GM12878 (cell line): ENCODE measurements around the gene CLEC20A. TPM values are rescaled to one million over a fixed set of nuclear protein-coding genes. Genes with fewer than 3 reads are reported as not detected.

Experiments
- ATAC-seq: fragments of 200-7000 bp; cut with Tn5 transposase; 3 replicates; pipeline ENCODE4 v1.9.1; 2020; ENCODE audit warnings: mild to moderate bottlenecking, moderate library complexity
- BruUV-seq: library from RNA; stranded (reverse); fragments of 400-500 nt; replicated peaks from 2 replicates; lab custom pipeline; 2021; lab: Mats Ljungman, UMichigan
- CTCF ChIA-PET: fragments of 300-600 bp; sonication (Branson Sonifier 250); formaldehyde crosslinking; extraction: SDS; loops from one replicate; lab custom pipeline; 2021; ENCODE audit warnings: inconsistent platforms; lab: Yijun Ruan, JAX
- POLR2A ChIA-PET: fragments of 350-600 bp; formaldehyde crosslinking; extraction: SDS; loops from one replicate; lab custom pipeline; 2021; ENCODE audit warnings: inconsistent platforms; lab: Charles Lee
- RAD21 ChIA-PET: fragments of 300-600 bp; sonication (Branson Sonifier 250); formaldehyde crosslinking; loops from one replicate; lab custom pipeline; 2023; ENCODE audit warnings: antibody characterized with exemption; ENCODE audit not compliant: unreplicated experiment; lab: Charles Lee
- SMC1A ChIA-PET: fragments of 300-600 bp; sonication (Branson Sonifier 250); formaldehyde crosslinking; loops from one replicate; lab custom pipeline; 2023; ENCODE audit not compliant: unreplicated experiment, uncharacterized antibody; lab: Charles Lee
- DNase-seq: peaks from one replicate; pipeline ENCODE4 v3.0.0-alpha.2; 2011; ENCODE audit warnings: low read depth, low spot score
- FAIRE-seq: peaks from 3 replicates; lab custom pipeline; 2011; peaks lifted over from hg19 to GRCh38; lab: Jason Lieb, UNC
- H2AFZ ChIP-seq: 2 replicates; pipeline ENCODE4 v1.6.0; 2011; ENCODE audit warnings: low read depth, low read length, control low read depth; ENCODE audit not compliant: control insufficient read depth
- H3K27ac ChIP-seq: 2 replicates; pipeline ENCODE4 v1.5.1; 2011; ENCODE audit warnings: control low read depth; ENCODE audit not compliant: control insufficient read depth, insufficient read depth
- H3K27me3 ChIP-seq, 2 experiments: replicated peaks in 1 of 2; 2 replicates each; pipeline versions ENCODE4 v1.6.0 to v1.6.1; 2011; ENCODE audit warnings: low read length in 1 of 2; ENCODE audit not compliant: control insufficient read depth in 2 of 2, insufficient read depth in 2 of 2
- H3K36me3 ChIP-seq, 2 experiments: 2 replicates each; pipeline ENCODE4 v1.5.1; 2011; ENCODE audit warnings: low read length in 1 of 2; ENCODE audit not compliant: control insufficient read depth in 2 of 2, insufficient read depth in 2 of 2
- H3K4me1 ChIP-seq: 2 replicates; pipeline ENCODE4 v1.6.1; 2011; ENCODE audit warnings: mild to moderate bottlenecking, low read length, moderate library complexity, mixed read lengths; ENCODE audit not compliant: control insufficient read depth, insufficient read depth
- H3K4me2 ChIP-seq: 2 replicates; pipeline ENCODE4 v1.6.0; 2011; ENCODE audit warnings: control low read depth; ENCODE audit not compliant: control insufficient read depth, insufficient read depth
- H3K4me3 ChIP-seq: fragments of 200-600 bp; sonication (generic); 2 replicates; pipeline ENCODE4 v1.5.1; 2016
- H3K79me2 ChIP-seq: 2 replicates; pipeline ENCODE4 v1.6.0; 2011; ENCODE audit warnings: low read length; ENCODE audit not compliant: control insufficient read depth, insufficient read depth
- H3K9ac ChIP-seq: 2 replicates; pipeline ENCODE4 v1.8.0; 2011; ENCODE audit warnings: low read length, control low read depth, mixed read lengths; ENCODE audit not compliant: control insufficient read depth, insufficient read depth
- H3K9me3 ChIP-seq: replicated peaks from 3 replicates; pipeline ENCODE4 v1.5.1; 2011; ENCODE audit warnings: mild to moderate bottlenecking, low read length; ENCODE audit not compliant: control insufficient read depth, insufficient read depth
- H4K20me1 ChIP-seq: 2 replicates; pipeline ENCODE4 v1.6.0; 2011; ENCODE audit not compliant: control insufficient read depth, insufficient read depth
- CREM ChIP-seq: IDR thresholded peaks from 2 replicates; pipeline ENCODE4 v1.6.1; 2014; ENCODE audit warnings: antibody characterized with exemption, low read depth
- NR2F1 ChIP-seq: fragments of 450-650 bp; conservative IDR thresholded peaks from 2 replicates; pipeline ENCODE4 v1.6.1; 2017; ENCODE audit warnings: mild to moderate bottlenecking
- PRDM15 ChIP-seq: fragments of 450-650 bp; formaldehyde crosslinking; IDR thresholded peaks from 2 replicates; pipeline ENCODE4 v1.4.0; 2020; ENCODE audit warnings: mild to moderate bottlenecking, moderate library complexity
- RB1 ChIP-seq: fragments of 450-650 bp; formaldehyde crosslinking; IDR thresholded peaks from 2 replicates; pipeline ENCODE4 v1.6.1; 2017; ENCODE audit warnings: mild to moderate bottlenecking, borderline replicate concordance
- SIN3A ChIP-seq: IDR thresholded peaks from 2 replicates; pipeline ENCODE4 v1.6.1; 2012; ENCODE audit warnings: low read depth, low read length, improper control_type of control experiment
- SIX5 ChIP-seq: IDR thresholded peaks from 2 replicates; pipeline ENCODE4 v1.6.1; 2011; ENCODE audit warnings: mild to moderate bottlenecking, low read depth, low read length, moderate library complexity; ENCODE audit not compliant: severe bottlenecking
- SMAD1 ChIP-seq: fragments of 450-650 bp; IDR thresholded peaks from 2 replicates; pipeline ENCODE4 v1.6.1; 2018; ENCODE audit warnings: mild to moderate bottlenecking, low read depth; ENCODE audit not compliant: partially characterized antibody
- SREBF2 ChIP-seq: IDR thresholded peaks from 2 replicates; pipeline ENCODE4 v1.6.1; 2012; ENCODE audit warnings: mild to moderate bottlenecking, low read length
- TCF3 ChIP-seq: IDR thresholded peaks from 2 replicates; pipeline ENCODE4 v1.6.1; 2012; ENCODE audit warnings: low read depth, mild to moderate bottlenecking, low read length, borderline replicate concordance; ENCODE audit not compliant: insufficient read depth
- WGBS: methylation state at CpG from one replicate; pipeline ENCODE4 v1.1.6; 2016; ENCODE audit warnings: low lambda C conversion rate; ENCODE audit not compliant: insufficient replicate concordance, insufficient coverage; ENCODE audit errors: missing lambda C conversion rate; 5-methylcytosine and 5-hydroxymethylcytosine counted together
- in situ Hi-C: fragments of 300-500 bp; cut with MboI; formaldehyde crosslinking; loops from 9 replicates; pipeline ENCODE4 v1.14.3; 2018; ENCODE audit warnings: mixed read lengths
- intact Hi-C: fragments of 100-400 bp; cut with micrococcal nuclease; formaldehyde crosslinking; loops from one replicate; pipeline ENCODE4 v1.14.2; 2022; ENCODE audit not compliant: unreplicated experiment
- polyA plus RNA-seq, 11 experiments: library from polyadenylated mRNA; depleted of rRNA in 4 of 11; unstranded in 6 of 11; stranded (reverse) in 5 of 11; fragments of >200 nt; fragmentation: Nextera tagmentation in 4 of 11; fragmentation: Illumina TruSeq in 1 of 11; extraction: Ambion mirVana in 4 of 11; extraction: Trizol in 1 of 11; gene quantifications; 1 replicate in 1 of 11; 2 replicates in 10 of 11; pipeline versions ENCODE4 v1.2.1 to v1.2.3, GENCODE V29; 2011 to 2016; ENCODE audit warnings: inconsistent platforms in 2 of 11, missing spikeins in 2 of 11, low read depth in 1 of 11
- total RNA-seq, 4 experiments: library from RNA; depleted of rRNA in 3 of 4; stranded (reverse); fragments of >200 nt in 3 of 4; fragmentation: Illumina TruSeq in 1 of 4; extraction: Trizol in 1 of 4; gene quantifications; 2 replicates each; pipeline versions ENCODE4 v1.2.1 to v1.2.3, GENCODE V29; 2013 to 2021
- TF ChIP-seq, protein P1 (sequence below): fragments of 450-650 bp; IDR thresholded peaks from 2 replicates; pipeline ENCODE4 v1.6.1; 2017; ENCODE audit warnings: mild to moderate bottlenecking
- TF ChIP-seq, protein P2 (sequence below): fragments of 450-650 bp; IDR thresholded peaks from 2 replicates; pipeline ENCODE4 v1.6.1; 2017; ENCODE audit warnings: low read depth, mild to moderate bottlenecking, moderate library complexity
- TF ChIP-seq, protein P3 (sequence below): fragments of 450-650 bp; IDR thresholded peaks from 2 replicates; pipeline ENCODE4 v1.6.1; 2017; ENCODE audit warnings: mild to moderate bottlenecking, moderate library complexity

Gene CLEC20A
- total and polyA plus RNA-seq, 10 of the 15 experiments (the other 5 are each of a cell fraction or from before 2014, with no cell fraction given) = not detected

- TF ChIP-seq SREBF2 (no peak), PRDM15 (no peak), SMAD1 (no peak), NR2F1 (no peak)
- TF ChIP-seq, protein P1, sequence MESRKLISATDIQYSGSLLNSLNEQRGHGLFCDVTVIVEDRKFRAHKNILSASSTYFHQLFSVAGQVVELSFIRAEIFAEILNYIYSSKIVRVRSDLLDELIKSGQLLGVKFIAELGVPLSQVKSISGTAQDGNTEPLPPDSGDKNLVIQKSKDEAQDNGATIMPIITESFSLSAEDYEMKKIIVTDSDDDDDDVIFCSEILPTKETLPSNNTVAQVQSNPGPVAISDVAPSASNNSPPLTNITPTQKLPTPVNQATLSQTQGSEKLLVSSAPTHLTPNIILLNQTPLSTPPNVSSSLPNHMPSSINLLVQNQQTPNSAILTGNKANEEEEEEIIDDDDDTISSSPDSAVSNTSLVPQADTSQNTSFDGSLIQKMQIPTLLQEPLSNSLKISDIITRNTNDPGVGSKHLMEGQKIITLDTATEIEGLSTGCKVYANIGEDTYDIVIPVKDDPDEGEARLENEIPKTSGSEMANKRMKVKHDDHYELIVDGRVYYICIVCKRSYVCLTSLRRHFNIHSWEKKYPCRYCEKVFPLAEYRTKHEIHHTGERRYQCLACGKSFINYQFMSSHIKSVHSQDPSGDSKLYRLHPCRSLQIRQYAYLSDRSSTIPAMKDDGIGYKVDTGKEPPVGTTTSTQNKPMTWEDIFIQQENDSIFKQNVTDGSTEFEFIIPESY = no peak
Measured at GRCh38 chr1:178438432-178438831, 58.3 kb downstream of the CLEC20A start (continued).

GRCh38 chr1:178436899-178437298, 59.9 kb downstream of the CLEC20A start:
- no peak for FAIRE-seq
- TF ChIP-seq, protein P2, sequence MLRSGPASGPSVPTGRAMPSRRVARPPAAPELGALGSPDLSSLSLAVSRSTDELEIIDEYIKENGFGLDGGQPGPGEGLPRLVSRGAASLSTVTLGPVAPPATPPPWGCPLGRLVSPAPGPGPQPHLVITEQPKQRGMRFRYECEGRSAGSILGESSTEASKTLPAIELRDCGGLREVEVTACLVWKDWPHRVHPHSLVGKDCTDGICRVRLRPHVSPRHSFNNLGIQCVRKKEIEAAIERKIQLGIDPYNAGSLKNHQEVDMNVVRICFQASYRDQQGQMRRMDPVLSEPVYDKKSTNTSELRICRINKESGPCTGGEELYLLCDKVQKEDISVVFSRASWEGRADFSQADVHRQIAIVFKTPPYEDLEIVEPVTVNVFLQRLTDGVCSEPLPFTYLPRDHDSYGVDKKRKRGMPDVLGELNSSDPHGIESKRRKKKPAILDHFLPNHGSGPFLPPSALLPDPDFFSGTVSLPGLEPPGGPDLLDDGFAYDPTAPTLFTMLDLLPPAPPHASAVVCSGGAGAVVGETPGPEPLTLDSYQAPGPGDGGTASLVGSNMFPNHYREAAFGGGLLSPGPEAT = no peak
- TF ChIP-seq SIX5 (no peak), SIN3A (no peak), CREM (no peak), RB1 (no peak), TCF3 (no peak)
- TF ChIP-seq, protein P3, sequence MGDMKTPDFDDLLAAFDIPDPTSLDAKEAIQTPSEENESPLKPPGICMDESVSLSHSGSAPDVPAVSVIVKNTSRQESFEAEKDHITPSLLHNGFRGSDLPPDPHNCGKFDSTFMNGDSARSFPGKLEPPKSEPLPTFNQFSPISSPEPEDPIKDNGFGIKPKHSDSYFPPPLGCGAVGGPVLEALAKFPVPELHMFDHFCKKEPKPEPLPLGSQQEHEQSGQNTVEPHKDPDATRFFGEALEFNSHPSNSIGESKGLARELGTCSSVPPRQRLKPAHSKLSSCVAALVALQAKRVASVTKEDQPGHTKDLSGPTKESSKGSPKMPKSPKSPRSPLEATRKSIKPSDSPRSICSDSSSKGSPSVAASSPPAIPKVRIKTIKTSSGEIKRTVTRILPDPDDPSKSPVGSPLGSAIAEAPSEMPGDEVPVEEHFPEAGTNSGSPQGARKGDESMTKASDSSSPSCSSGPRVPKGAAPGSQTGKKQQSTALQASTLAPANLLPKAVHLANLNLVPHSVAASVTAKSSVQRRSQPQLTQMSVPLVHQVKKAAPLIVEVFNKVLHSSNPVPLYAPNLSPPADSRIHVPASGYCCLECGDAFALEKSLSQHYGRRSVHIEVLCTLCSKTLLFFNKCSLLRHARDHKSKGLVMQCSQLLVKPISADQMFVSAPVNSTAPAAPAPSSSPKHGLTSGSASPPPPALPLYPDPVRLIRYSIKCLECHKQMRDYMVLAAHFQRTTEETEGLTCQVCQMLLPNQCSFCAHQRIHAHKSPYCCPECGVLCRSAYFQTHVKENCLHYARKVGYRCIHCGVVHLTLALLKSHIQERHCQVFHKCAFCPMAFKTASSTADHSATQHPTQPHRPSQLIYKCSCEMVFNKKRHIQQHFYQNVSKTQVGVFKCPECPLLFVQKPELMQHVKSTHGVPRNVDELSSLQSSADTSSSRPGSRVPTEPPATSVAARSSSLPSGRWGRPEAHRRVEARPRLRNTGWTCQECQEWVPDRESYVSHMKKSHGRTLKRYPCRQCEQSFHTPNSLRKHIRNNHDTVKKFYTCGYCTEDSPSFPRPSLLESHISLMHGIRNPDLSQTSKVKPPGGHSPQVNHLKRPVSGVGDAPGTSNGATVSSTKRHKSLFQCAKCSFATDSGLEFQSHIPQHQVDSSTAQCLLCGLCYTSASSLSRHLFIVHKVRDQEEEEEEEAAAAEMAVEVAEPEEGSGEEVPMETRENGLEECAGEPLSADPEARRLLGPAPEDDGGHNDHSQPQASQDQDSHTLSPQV = no peak

More at GRCh38 chr1:178436899-178437298, 59.9 kb downstream of the CLEC20A start:
- H3K4me2 ChIP-seq = no peak overlapping the region
- H3K79me2 ChIP-seq = no peaks in the 10 kb centered on the region
- in situ Hi-C loops = no loop called here
- no peak for DNase-seq
- H3K36me3 ChIP-seq = no peaks in the 10 kb centered on the region
- intact Hi-C loops = no loop called here
- no peak overlapping the region for H3K4me3 ChIP-seq
- ChIA-PET CTCF (interaction anchor here (1.0 kb wide), 1 partner anchor 65 kb away, joined by 3 read pairs; no protein-coding TSS in a partner anchor), POLR2A (no interaction called here), RAD21 (no interaction called here), SMC1A (interaction anchor here (0.9 kb wide), 1 partner anchor 11 kb away, joined by 3 read pairs; no protein-coding TSS in a partner anchor)
- H2AFZ ChIP-seq = no peak overlapping the region
- no peak overlapping the region for H3K27ac ChIP-seq
- H3K4me1 ChIP-seq = no peaks in the 10 kb centered on the region
- H3K9me3 ChIP-seq = no peaks in the 10 kb centered on the region
- peaks cover 0 to 2% of the 10 kb centered on the region in 2 experiments; a peak in 1 of 4 replicates for H3K27me3 ChIP-seq
- ATAC-seq = no peak
- H3K9ac ChIP-seq = no peak overlapping the region
- H4K20me1 ChIP-seq = no peaks in the 10 kb centered on the region
- WGBS = 27% methylated on average over 2 of the region's 2 CpGs
- no TSS peak for BruUV-seq
